Thoracic aorta (tissue), 2 donors: ENCODE data around the gene SFPQ. TPM values are rescaled to one million over a fixed set of nuclear protein-coding genes. Genes with fewer than 3 reads are reported as not detected.

Source experiments
- ATAC-seq: fragments of 150-250 bp; one replicate; pipeline ENCODE4 v1.8.0; 2017; ENCODE audit warnings: low read depth; ENCODE audit not compliant: insufficient number of reproducible peaks, low FRiP score
- DNase-seq: peaks from one replicate; pipeline ENCODE4 v3.0.0-alpha.2; 2020; ENCODE audit warnings: low spot score
- H3K27ac ChIP-seq, 2 donors: fragments of 200-600 bp; sonication (generic); 1 replicate in 1 of 2; 2 replicates in 1 of 2; pipeline ENCODE4 v1.5.1; 2016; ENCODE audit warnings: mild to moderate bottlenecking in 2 of 2, moderate library complexity in 2 of 2
- H3K27me3 ChIP-seq: fragments of 200-600 bp; sonication (generic); replicated peaks from 2 replicates; pipeline ENCODE4 v1.6.0; 2016; ENCODE audit warnings: mild to moderate bottlenecking; ENCODE audit not compliant: insufficient read depth
- H3K36me3 ChIP-seq: fragments of 200-600 bp; sonication (generic); one replicate; pipeline ENCODE4 v1.5.1; 2016
- H3K4me1 ChIP-seq, 2 donors: fragments of 200-600 bp; sonication (generic); 1 replicate in 1 of 2; 2 replicates in 1 of 2; pipeline versions ENCODE4 v1.5.1 to v1.6.0; 2016; ENCODE audit warnings: low read depth in 2 of 2, mild to moderate bottlenecking in 1 of 2; ENCODE audit not compliant: control insufficient read depth in 1 of 2
- H3K4me3 ChIP-seq: fragments of 200-600 bp; sonication (generic); 2 replicates; pipeline ENCODE4 v1.5.1; 2016; ENCODE audit warnings: mild to moderate bottlenecking
- H3K9me3 ChIP-seq: fragments of 200-600 bp; sonication (generic); 2 replicates; pipeline ENCODE4 v1.5.1; 2016
- CTCF ChIP-seq: fragments of 200-600 bp; sonication (generic); IDR thresholded peaks from one replicate; pipeline ENCODE4 v1.5.1; 2019; ENCODE audit warnings: antibody characterized with exemption
- total RNA-seq, 2 donors: library from RNA; depleted of rRNA; stranded (reverse); fragments of >200 nt; gene quantifications; one replicate each; pipeline versions ENCODE4 v1.1.0 to v1.2.3, GENCODE V29; 2016

The SFPQ gene
- total RNA-seq, 2 donors from 2014 or later, result 181 to 362 TPM

GRCh38 chr1:35223084-35223630 lies 30.2 kb upstream of the SFPQ start:
- no peak for ATAC-seq
- no peak for TF ChIP-seq CTCF
- no peak overlapping the region for H3K27ac ChIP-seq

GRCh38 chr1:35222322-35223083 lies 29.6 kb upstream of the SFPQ start:
- H3K36me3 ChIP-seq, result no peaks in the 10 kb centered on the region
- no peaks in the 10 kb centered on the region for H3K9me3 ChIP-seq
- ATAC-seq (no peak), DNase-seq (no peak)
- H3K27ac ChIP-seq, result no peak overlapping the region
- no peaks in the 10 kb centered on the region for H3K27me3 ChIP-seq
- no peaks in the 10 kb centered on the region for H3K4me1 ChIP-seq
- TF ChIP-seq CTCF, result no peak
- no peak overlapping the region for H3K4me3 ChIP-seq

More at GRCh38 chr1:35223084-35223630, 30.2 kb upstream of the SFPQ start:
- Histone ChIP-seq H3K4me3 (no peak overlapping the region), H3K9me3 (no peaks in the 10 kb centered on the region), H3K4me1 (no peaks in the 10 kb centered on the region), H3K36me3 (no peaks in the 10 kb centered on the region), H3K27me3 (no peaks in the 10 kb centered on the region)
- no peak for DNase-seq

- H3K9me3 ChIP-seq, result no peaks in the 10 kb centered on the region
- ATAC-seq (no peak), DNase-seq (no peak)
- no peak overlapping the region for H3K27ac ChIP-seq
- H3K4me1 ChIP-seq, result no peaks in the 10 kb centered on the region
- H3K27me3 ChIP-seq, result no peaks in the 10 kb centered on the region
- H3K36me3 ChIP-seq, result no peaks in the 10 kb centered on the region
- H3K4me3 ChIP-seq, result no peak overlapping the region
- TF ChIP-seq CTCF, result no peak
Observed at GRCh38 chr1:35220976-35221375, 28.0 kb upstream of the SFPQ start.

- H3K36me3 ChIP-seq, result no peaks in the 10 kb centered on the region
- no peaks in the 10 kb centered on the region for H3K9me3 ChIP-seq
- no peak for DNase-seq
- H3K27me3 ChIP-seq, result no peaks in the 10 kb centered on the region
- H3K4me3 ChIP-seq, result no peak overlapping the region
- no peak for TF ChIP-seq CTCF
- ATAC-seq, result no peak
- no peaks in the 10 kb centered on the region for H3K4me1 ChIP-seq
- no peak overlapping the region for H3K27ac ChIP-seq
Observed at GRCh38 chr1:35215346-35215745, 22.4 kb upstream of the SFPQ start.

- no peak overlapping the region for H3K4me3 ChIP-seq
- H3K4me1 ChIP-seq, result no peaks in the 10 kb centered on the region
Observed at GRCh38 chr1:35211120-35211414, 18.1 kb upstream of the SFPQ start.

More at GRCh38 chr1:35211120-35211414, 18.1 kb upstream of the SFPQ start:
- DNase-seq, result no peak
- no peaks in the 10 kb centered on the region for H3K27me3 ChIP-seq
- no peaks in the 10 kb centered on the region for H3K36me3 ChIP-seq
- H3K27ac ChIP-seq, result no peak overlapping the region
- ATAC-seq, result no peak
- TF ChIP-seq CTCF, result no peak
- H3K9me3 ChIP-seq, result no peaks in the 10 kb centered on the region
